Raji (cell line): ENCODE results near the gene MUC13.

Source experiments
- POLR2A ChIP-seq: IDR thresholded peaks from 2 replicates; pipeline ENCODE4 v1.6.1; 2011; ENCODE audit warnings: low read depth, low read length, control low read depth; ENCODE audit not compliant: insufficient read depth

MUC13 gene

GRCh38 chr3:124934577-124934976 is at the start of gene MUC13:
Gene MUC13, minus strand, starts transcription at chr3:124934751. Its CDS starts 39 bp downstream, at chr3:124934712.
- no peak for TF ChIP-seq POLR2A

GRCh38 chr3:124982855-124983254 is 48.3 kb upstream of the MUC13 start:
- TF ChIP-seq POLR2A, result no peak

- TF ChIP-seq POLR2A, result no peak
These were observed 46.9 kb upstream of the MUC13 start for GRCh38 chr3:124981472-124981871.

- no peak for TF ChIP-seq POLR2A
These were observed 44.1 kb upstream of the MUC13 start for GRCh38 chr3:124978627-124979026.

- TF ChIP-seq POLR2A, result no peak
These were observed 41.8 kb upstream of the MUC13 start for GRCh38 chr3:124976383-124976782.

GRCh38 chr3:124974691-124975090 is 40.1 kb upstream of the MUC13 start:
- TF ChIP-seq POLR2A, result no peak

GRCh38 chr3:124973290-124973689 is 38.7 kb upstream of the MUC13 start:
- TF ChIP-seq POLR2A, result no peak

- TF ChIP-seq POLR2A, result no peak
These were observed 37.9 kb upstream of the MUC13 start for GRCh38 chr3:124972457-124972856.

GRCh38 chr3:124969963-124970722 is 35.6 kb upstream of the MUC13 start:
- TF ChIP-seq POLR2A, result no peak

- no peak for TF ChIP-seq POLR2A
These were observed 34.6 kb upstream of the MUC13 start for GRCh38 chr3:124969190-124969589.

- TF ChIP-seq POLR2A, result no peak
These were observed 33.4 kb upstream of the MUC13 start for GRCh38 chr3:124967964-124968363.

- TF ChIP-seq POLR2A, result no peak
These were observed 32.2 kb upstream of the MUC13 start for GRCh38 chr3:124966521-124967445.

- TF ChIP-seq POLR2A, result no peak
These were observed 30.9 kb upstream of the MUC13 start for GRCh38 chr3:124965413-124965812.

GRCh38 chr3:124964387-124964786 is 29.8 kb upstream of the MUC13 start:
- TF ChIP-seq POLR2A, result no peak

- TF ChIP-seq POLR2A, result no peak
These were observed 29.2 kb upstream of the MUC13 start for GRCh38 chr3:124963755-124964154.

GRCh38 chr3:124962403-124962940 is 27.9 kb upstream of the MUC13 start:
- TF ChIP-seq POLR2A, result no peak

- no peak for TF ChIP-seq POLR2A
These were observed 26.1 kb upstream of the MUC13 start for GRCh38 chr3:124960698-124961097.
